GM21529 (cell line): ENCODE data around the gene MUC5B.

Source experiments
- ATAC-seq: cut with Tn5 transposase; IDR thresholded peaks from one replicate; pipeline ENCODE4 v1.9.1; 2021; ENCODE audit not compliant: unreplicated experiment

Gene MUC5B

GRCh38 chr11:1219834-1220815, 2.7 kb upstream of the MUC5B start:
- ATAC-seq = no peak

GRCh38 chr11:1220941-1221721, 1.7 kb upstream of the MUC5B start:
- no peak for ATAC-seq

- ATAC-seq = no peak
Measured at GRCh38 chr11:1221848-1222311, 986 bp upstream of the MUC5B start.

GRCh38 chr11:1223346-1224110, 662 bp downstream of the MUC5B start:
- ATAC-seq = no peak

DNA sequence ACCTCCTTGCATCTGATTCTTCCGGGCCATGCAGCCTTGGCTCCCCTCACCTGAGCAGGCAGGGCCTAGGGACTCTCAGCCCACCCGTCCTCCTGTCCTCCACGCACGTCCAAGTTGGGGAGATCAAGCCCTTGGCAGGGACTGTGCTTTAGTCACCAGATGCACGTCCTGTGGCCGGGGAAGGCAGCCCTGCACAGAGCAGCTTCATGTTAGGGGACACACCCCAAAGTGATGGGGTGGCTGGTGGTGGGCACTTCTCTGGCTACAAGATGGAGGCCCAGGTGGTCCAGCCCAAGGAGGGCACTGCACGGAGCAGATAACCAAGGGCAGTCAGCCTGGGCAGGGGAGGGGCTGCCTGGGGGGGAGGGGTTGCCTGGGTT, 1.2 kb downstream of the MUC5B start:
- no peak for ATAC-seq

- ATAC-seq = no peak
Measured at GRCh38 chr11:1224491-1225385, 1.9 kb downstream of the MUC5B start.

GRCh38 chr11:1225386-1226225, 2.7 kb downstream of the MUC5B start:
- ATAC-seq = no peak

DNA sequence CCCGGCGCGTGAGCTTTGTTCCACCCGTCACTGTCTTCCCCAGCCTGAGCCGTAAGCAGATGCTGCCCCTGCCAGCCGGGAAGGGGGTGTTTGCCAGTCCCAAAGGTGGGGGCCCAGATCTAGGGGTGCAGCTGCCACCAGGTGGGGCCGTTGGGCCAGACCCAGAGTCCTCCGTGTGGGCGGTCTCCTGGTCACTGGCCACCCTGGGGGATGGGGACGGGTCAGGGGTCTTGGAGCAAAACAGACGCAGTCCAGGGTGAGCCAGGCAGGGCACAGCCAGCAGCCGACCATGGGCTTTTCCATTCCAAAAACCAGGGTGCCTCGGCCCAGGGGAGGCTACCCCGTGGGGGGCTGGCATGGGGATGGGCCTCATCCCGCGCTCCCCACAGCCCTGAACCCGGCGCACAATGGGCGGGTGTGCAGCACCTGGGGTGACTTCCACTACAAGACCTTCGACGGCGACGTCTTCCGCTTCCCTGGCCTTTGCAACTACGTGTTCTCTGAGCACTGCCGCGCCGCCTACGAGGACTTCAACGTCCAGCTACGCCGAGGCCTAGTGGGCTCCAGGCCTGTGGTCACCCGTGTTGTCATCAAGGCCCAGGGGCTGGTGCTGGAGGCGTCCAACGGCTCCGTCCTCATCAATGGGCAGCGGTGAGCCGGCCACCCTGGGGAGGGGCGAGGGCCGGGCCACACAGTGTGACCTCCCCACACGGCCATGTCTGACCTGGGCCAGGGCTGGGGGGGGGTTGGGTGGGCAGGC, 3.5 kb downstream of the MUC5B start:
- ATAC-seq = no peak

- no peak for ATAC-seq
Measured at GRCh38 chr11:1226986-1227550, 4.2 kb downstream of the MUC5B start.

DNA sequence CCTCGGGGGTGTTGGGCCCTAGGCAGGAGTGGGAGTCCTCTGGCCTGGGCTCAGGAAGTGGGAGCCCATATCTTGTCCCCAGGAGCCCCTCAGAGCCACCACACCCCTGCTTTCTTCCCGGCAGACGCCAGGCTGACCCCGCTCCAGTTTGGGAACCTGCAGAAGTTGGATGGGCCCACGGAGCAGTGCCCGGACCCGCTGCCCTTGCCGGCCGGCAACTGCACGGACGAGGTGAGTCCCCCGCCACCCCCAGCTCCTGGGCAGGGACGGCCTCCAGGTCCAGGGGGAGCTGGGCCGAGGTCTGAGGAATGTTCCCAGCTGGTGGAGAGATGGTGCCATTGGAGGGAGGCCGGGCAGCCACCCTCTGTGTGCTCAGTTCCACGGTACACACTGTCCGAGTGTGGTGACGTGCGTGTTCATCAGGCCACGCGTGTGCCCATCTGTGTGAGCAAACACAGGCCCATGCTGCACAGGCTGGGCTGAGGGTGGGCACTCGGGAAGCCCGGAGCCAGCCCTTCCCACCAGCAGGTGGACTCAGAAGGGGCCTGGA, 4.8 kb downstream of the MUC5B start:
- ATAC-seq = no peak

DNA sequence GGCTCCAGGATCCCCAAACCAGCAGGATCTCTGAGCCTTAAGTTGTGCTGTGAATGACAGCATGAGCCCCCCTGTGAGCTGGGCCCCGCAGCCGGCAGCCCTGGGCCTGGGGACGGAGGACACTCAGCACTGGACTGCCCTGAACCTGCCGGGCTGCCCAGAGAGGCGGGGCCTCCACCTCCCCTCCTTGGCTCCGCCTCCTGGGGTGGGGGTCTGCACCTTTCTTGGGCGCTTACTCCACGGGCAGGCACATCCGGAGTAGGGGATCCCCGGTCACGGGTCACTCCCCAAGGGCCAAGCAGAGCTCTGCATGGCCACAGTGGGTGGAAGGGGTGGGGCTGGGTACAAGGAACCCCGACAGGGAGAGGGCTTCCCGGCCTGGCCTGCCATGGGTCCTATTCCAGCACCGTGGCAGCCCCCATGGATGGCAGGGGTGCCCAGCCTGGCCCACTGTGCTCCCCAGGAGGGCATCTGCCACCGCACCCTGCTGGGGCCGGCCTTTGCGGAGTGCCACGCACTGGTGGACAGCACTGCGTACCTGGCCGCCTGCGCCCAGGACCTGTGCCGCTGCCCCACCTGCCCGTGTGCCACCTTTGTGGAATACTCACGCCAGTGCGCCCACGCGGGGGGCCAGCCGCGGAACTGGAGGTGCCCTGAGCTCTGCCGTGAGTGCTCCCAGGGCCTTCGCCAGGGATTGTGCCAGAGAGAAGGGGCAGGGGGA, 5.4 kb downstream of the MUC5B start:
- no peak for ATAC-seq

GRCh38 chr11:1228921-1229451, 6.1 kb downstream of the MUC5B start:
- no peak for ATAC-seq

DNA sequence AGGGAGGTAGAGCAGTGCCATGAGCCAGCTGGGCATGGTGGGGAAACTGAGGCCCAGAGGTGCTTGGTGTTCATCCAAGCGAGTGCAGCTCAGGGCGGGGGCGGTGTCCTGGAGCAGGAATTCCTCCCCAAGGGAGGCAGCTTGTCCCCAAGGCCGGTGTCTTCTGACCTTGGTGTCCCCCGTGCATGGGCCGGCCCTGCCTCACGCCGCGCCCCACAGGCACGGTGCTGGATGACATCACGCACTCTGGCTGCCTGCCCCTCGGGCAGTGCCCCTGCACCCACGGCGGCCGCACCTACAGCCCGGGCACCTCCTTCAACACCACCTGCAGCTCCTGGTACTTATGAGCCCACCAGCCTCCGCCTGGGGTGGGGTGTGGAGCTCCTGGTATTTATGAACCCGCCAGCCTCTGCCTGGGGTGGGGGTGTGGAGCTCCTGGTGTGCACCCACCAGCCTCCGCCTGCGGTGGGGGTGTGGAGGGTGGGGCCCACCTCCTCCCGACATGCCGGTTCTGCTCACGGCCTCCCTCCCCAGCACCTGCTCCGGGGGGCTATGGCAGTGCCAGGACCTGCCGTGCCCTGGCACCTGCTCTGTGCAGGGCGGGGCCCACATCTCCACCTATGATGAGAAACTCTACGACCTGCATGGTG, 6.7 kb downstream of the MUC5B start:
- no peak for ATAC-seq

DNA sequence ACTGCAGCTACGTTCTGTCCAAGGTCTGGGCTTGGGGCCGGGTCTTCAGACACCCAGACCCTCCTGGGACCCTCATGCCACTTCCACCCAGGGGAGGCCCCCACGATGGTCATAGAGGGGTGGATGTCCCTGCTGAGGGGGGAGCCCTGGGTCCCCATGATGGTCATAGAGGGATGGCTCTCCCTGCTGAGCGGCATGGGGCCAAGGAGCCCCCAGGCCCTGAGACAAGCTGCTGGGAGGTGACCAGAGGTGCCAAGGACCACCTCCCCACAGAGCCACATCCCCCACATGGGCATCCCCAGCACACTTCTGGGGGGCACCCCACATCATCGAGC, 7.2 kb downstream of the MUC5B start:
- ATAC-seq = no peak

GRCh38 chr11:1230456-1231395, 7.9 kb downstream of the MUC5B start:
- no peak for ATAC-seq
